ENCODE data around the gene ULK3. TPM values are rescaled to one million over a fixed set of nuclear protein-coding genes. Genes with fewer than 3 reads are reported as not detected.

The ULK3 gene, protein sequence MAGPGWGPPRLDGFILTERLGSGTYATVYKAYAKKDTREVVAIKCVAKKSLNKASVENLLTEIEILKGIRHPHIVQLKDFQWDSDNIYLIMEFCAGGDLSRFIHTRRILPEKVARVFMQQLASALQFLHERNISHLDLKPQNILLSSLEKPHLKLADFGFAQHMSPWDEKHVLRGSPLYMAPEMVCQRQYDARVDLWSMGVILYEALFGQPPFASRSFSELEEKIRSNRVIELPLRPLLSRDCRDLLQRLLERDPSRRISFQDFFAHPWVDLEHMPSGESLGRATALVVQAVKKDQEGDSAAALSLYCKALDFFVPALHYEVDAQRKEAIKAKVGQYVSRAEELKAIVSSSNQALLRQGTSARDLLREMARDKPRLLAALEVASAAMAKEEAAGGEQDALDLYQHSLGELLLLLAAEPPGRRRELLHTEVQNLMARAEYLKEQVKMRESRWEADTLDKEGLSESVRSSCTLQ
- total RNA-seq, result 48.4 TPM in 2 replicates
- long read RNA-seq, partial matches to known transcripts, result 0 of 4 reads
- long read RNA-seq, other reads (novel, unspliced or antisense), result 3 of 4 reads

DNA sequence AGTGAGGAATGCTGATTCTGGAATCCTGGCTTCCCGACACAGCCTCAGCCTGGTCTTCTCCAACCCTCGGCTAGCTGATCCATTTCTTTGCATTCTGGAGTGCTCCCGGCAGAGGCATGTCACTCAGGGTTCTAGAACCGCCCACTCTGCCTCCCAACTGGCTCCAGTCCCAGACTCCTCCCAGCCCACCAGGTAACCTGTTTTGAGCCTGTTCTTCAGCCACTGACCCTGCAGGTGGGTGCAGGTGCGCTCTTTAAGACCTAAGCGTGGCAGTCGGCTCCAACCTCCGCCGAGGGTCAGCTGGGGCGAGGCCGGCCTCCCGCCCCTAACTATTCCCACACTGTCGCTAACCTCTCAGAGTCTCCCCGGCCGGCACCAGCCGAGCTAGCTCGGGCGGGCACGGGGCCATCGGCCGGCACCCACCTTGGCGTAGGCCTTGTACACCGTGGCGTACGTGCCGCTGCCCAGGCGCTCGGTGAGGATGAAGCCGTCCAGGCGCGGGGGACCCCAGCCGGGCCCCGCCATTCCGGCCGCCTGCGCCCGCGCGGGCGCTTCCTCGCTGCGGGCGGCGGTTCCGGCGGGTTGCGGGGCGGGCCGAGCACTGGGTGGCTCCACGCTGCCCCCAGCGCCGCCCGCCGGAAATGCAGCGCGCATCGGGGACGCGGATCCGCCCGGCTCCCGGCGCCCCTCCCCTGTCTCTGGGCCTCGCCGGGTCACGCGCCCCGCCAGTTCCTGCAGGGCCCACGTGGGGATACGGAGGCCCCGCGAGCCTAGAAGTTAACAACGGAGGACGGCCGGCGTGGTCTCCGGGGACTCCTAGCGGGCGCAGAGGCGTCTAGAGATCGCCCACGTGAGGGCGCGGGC lies at the start of gene ULK3:
TSS of gene ULK3 (minus strand) at position 576 of the 864 bp plus-strand sequence. CDS start at position 525, 51 bp downstream.
- Mint-ChIP-seq H3K27me3 (ENCODE audit: low read depth) (no peaks in the 10 kb centered on the region), H3K4me3 (peak within 1 kb of the TSS; percentile 96), H3K9me3 (no peaks in the 10 kb centered on the region), H3K27ac (ENCODE audit: unreplicated experiment) (peak within 1 kb of the TSS; percentile 97), H3K36me3 (ENCODE audit: low read depth) (no peaks in the 10 kb centered on the region), H3K4me1 (peaks cover 23% of the 10 kb centered on the region)
- DNase-seq (ENCODE audit: low read depth, low spot score), result peak; percentile 91
- TF ChIP-seq, protein P1, sequence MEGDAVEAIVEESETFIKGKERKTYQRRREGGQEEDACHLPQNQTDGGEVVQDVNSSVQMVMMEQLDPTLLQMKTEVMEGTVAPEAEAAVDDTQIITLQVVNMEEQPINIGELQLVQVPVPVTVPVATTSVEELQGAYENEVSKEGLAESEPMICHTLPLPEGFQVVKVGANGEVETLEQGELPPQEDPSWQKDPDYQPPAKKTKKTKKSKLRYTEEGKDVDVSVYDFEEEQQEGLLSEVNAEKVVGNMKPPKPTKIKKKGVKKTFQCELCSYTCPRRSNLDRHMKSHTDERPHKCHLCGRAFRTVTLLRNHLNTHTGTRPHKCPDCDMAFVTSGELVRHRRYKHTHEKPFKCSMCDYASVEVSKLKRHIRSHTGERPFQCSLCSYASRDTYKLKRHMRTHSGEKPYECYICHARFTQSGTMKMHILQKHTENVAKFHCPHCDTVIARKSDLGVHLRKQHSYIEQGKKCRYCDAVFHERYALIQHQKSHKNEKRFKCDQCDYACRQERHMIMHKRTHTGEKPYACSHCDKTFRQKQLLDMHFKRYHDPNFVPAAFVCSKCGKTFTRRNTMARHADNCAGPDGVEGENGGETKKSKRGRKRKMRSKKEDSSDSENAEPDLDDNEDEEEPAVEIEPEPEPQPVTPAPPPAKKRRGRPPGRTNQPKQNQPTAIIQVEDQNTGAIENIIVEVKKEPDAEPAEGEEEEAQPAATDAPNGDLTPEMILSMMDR (conservative IDR thresholded peaks at IDR 0.05), result peak; percentile 77

GRCh38 chr15:74892313-74892712 lies 49.4 kb upstream of the ULK3 start:
- DNase-seq (ENCODE audit: low read depth, low spot score), result no peak
- Mint-ChIP-seq H3K27me3 (ENCODE audit: low read depth) (no peaks in the 10 kb centered on the region), H3K4me3 (peak overlapping the region; percentile 90), H3K9me3 (no peaks in the 10 kb centered on the region), H3K27ac (ENCODE audit: unreplicated experiment) (no peak overlapping the region), H3K4me1 (peaks cover 22% of the 10 kb centered on the region), H3K36me3 (ENCODE audit: low read depth) (peaks cover 4% of the 10 kb centered on the region)
- TF ChIP-seq, protein P1 (conservative IDR thresholded peaks at IDR 0.05), result no peak

GRCh38 chr15:74891469-74891868 lies 48.5 kb upstream of the ULK3 start:
- H3K27me3 Mint-ChIP-seq (ENCODE audit: low read depth), result no peaks in the 10 kb centered on the region
- DNase-seq (ENCODE audit: low read depth, low spot score), result no peak
- TF ChIP-seq, protein P1 (conservative IDR thresholded peaks at IDR 0.05), result no peak
- H3K4me1 Mint-ChIP-seq, result peaks cover 22% of the 10 kb centered on the region
- H3K27ac Mint-ChIP-seq (ENCODE audit: unreplicated experiment), result no peak overlapping the region
- H3K9me3 Mint-ChIP-seq, result no peaks in the 10 kb centered on the region
- H3K36me3 Mint-ChIP-seq (ENCODE audit: low read depth), result peaks cover 4% of the 10 kb centered on the region
- peak overlapping the region; percentile 90 for H3K4me3 Mint-ChIP-seq

DNA sequence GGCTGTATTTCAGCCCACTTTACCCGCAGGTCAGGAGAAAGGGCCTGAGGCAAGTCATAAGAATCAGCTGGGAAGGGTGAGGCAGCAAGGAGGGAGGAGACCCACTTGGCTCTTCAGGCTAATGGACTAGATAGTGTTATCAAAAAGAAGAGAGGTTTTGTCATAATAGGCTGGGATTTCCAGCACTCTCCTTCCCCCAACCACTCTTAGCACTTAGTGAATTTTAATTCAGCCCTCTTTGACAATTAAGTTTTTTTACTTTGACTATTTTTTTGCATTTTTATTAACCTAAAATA lies 47.7 kb upstream of the ULK3 start:
- Mint-ChIP-seq H3K27me3 (ENCODE audit: low read depth) (no peaks in the 10 kb centered on the region), H3K4me1 (peaks cover 22% of the 10 kb centered on the region), H3K4me3 (peak overlapping the region; percentile 90), H3K27ac (ENCODE audit: unreplicated experiment) (peak overlapping the region; percentile 85), H3K36me3 (ENCODE audit: low read depth) (peaks cover 4% of the 10 kb centered on the region), H3K9me3 (no peaks in the 10 kb centered on the region)
- TF ChIP-seq, protein P1 (conservative IDR thresholded peaks at IDR 0.05), result no peak
- no peak for DNase-seq (ENCODE audit: low read depth, low spot score)

DNA sequence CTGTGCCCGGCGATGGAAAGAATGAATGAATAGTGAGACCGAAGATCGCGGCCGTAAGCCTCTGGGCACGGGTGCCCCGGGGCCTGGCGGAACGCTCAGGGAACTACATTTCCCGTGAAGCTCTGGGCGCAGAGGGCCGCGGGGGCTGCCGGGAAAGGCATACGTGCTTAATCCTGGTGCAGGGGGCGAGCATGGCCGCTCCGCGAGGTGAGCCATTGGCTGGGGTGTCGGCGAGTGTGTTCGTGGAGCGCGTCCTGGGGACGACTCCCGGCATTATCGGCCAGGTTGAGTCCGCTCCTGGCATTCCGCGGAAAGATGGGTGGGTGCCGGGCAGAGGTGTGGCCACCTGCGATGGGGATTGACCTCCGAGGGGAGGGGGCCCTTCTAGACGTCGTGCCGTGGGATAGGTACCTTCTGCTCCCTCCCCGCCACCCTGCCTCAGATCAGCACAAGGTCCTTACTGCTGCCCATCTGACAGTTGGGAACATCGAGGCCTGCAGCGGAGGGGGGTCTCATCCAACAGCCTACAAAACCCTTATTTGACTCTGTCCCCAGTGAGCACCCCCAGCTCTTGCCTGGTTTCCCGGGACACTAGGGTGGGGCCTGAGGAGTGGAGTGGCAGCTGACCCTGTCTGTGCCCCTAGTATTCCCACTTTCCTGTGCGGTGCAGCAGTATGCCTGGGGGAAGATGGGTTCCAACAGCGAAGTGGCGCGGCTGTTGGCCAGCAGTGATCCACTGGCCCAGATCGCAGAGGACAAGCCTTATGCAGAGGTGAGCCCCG lies 47.1 kb upstream of the ULK3 start, which contains the start of gene MPI:
TSS of gene MPI (plus strand) at position 160 of the 782 bp plus-strand sequence. CDS start at position 192, 32 bp downstream.
- H3K27me3 Mint-ChIP-seq (ENCODE audit: low read depth), result no peaks in the 10 kb centered on the region
- peak; percentile 81 for DNase-seq (ENCODE audit: low read depth, low spot score)
- H3K9me3 Mint-ChIP-seq, result no peaks in the 10 kb centered on the region
- TF ChIP-seq, protein P1 (conservative IDR thresholded peaks at IDR 0.05), result no peak
- peaks cover 4% of the 10 kb centered on the region for H3K36me3 Mint-ChIP-seq (ENCODE audit: low read depth)
- peaks cover 22% of the 10 kb centered on the region for H3K4me1 Mint-ChIP-seq
- H3K27ac Mint-ChIP-seq (ENCODE audit: unreplicated experiment), result peak within 1 kb of the TSS; percentile 85
- peak within 1 kb of the TSS; percentile 90 for H3K4me3 Mint-ChIP-seq

All from neural crest cell (in vitro differentiated cells).